NCI-H1092 treated with DMSO at 0.1 percent for 48 hours (cell line): Measurements from ENCODE around the gene SMCO4.
"Not testable (repeated sequence)": the region's sequence is repeated elsewhere in the genome, so short reads cannot be mapped to it uniquely, and the experiment has no call there.

Source experiments
- DNase-seq: peaks from one replicate; lab custom pipeline; 2025; lab: John Stamatoyannopoulos, UW

Gene SMCO4, protein sequence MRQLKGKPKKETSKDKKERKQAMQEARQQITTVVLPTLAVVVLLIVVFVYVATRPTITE

DNA sequence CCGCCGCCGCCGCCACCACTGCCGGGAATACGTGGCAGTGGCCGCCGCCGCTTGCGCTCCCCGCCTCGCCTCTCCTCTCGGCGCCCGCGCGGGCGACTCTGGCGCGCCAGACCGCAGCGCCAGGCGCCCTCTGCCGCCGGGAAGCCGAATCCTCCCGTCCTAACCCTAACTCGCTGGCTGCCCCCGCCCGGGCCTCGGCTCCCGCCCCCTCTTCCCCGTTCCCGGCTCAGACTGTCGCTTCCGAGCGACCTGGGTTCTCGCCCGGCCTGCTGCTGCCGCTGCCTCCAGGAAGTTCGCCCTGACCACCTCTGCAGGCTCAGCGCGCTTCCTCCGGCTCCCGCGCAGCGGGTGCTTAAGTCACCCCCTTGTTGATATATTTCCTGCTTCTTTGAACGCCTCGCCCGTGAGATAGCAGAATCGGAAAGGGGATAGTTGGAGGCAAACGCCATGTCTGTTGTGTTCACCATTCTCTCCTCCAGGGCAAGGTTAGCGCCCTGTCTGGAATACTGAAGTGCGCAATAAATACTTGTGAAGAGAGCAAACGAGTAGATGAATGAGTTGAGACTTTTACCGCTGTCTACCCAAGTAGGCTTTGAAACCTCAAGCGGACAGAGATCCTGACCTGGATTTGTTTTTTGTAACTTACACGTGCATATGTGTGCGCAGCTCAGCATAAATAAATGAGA, at the start of gene SMCO4:
Gene SMCO4 (minus strand): TSS at position 100 of the 686 bp plus-strand sequence. CDS start 64,202 bp downstream, outside the sequence.
- peak; percentile 93 for DNase-seq

DNA sequence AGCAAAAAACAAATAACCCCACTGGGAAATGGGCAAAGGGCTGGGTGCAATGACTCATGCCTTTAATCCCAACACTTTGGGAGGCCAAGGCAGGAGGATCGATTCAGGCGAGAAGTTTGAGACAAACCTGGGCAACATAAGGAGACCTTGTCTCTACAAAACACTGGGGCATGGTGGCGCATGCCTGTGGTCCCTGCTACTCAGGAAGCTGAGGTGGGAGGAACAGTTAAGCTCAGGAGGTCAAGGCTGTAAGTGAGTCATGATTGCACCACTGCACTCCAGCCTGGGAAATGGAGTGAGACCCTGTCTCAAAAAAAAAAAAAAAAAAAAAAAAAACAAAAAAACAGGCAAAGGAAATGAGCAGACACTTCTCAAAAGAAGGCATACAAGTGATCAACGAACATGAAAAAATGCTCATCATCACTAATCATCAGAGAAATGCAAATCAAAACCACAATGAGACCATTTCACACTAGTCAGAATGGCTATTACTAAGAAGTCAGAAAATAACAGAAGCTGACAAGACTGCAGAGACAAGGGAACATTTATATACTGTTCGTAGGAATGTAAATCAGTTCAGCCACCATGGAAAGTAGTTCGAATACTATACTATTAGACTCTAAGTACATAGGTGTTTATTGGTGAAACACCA, 48.2 kb upstream of the SMCO4 start:
- no peak for DNase-seq

DNA sequence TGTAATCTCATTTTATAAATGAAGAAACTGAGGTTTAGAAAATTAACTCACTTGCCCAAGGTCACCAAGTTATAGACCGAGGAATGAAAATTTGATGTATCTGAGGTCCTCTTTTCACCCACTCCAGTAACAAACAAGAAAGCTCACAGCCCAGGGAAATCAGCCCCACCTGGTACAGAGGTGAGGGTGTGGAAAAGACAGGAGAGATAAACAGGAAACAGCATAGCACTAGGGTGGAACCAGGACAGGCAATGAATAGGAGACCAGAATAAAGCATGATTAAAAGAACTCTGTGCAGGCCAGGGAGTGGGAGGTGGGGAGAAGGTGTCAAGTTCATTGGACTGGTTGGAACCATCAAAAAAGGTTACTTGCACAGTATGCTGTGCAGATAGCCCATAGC, 46.2 kb upstream of the SMCO4 start:
- DNase-seq: no peak

DNA sequence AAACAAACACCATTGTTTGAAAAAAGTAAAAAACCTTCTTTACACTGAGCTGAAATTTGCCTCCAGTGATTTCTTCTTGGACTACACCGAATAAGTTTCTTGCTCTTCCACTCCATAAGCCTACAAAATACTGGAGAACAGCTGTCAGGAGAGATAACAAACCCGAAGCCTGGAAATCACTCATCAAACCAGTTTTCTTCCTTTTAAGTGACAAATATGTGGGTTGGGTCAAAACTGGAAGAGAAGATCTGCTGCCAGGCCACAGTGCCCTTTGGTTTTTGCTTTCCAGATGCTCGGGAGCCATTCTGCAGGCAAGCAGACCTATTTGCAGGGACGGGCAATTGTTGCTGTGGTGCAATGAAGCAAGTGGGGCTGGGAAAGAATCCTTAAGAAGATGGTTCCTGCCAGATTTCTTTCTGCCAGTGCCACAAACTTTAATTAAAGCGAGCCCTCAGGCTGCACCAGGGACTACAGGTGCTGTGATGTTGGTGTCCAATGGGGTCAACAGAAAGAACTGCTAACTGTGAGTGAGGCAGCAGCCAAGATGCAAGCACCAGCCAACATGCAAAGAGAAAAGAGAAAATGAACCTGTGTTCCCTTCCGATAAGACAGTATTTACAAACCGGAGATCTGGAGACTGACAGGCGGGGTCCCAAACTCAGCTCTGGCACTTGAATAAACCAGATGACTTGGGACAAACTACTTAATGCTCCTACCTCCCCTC, 44.8 kb upstream of the SMCO4 start:
- no peak for DNase-seq

DNA sequence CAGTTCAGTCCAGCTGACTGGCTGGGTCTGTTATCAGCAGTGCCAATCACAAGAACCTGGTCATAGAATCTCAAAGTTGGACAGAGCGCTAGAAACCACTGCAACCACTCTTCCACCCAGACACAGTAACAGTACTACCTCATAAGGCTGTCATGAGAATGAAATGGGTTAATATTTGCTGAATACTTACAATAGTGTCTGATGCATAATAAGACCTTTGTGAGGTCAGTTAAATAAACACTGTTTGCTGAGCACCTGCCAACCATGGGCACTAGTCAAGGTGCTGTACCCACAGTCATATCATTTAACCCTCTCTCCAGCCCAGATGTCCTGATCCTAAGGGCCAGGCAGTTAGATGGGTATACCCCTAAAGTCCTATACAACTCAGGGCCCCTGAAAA, 44.2 kb upstream of the SMCO4 start:
- DNase-seq: peak; percentile 66

DNA sequence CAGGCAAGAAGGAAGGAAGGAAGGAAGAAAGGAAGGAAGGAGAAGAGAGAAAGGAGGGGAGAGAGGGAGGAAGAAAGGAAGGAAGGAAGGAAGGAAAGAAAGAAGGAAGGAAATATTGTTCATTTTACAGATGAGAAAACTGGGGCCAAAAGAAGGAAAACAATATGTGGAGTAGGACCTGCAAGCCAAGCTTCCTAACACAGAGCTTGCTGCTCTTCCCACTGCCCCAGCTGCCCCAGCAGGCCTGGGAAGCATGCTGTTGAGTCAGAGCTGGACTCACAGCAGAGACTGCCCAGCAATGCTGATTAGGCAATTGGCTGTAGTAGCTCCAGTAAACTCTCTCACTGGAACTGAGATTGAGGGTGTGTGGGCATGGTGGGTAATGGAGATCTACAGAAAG, 42.6 kb upstream of the SMCO4 start:
- DNase-seq: no peak

DNA sequence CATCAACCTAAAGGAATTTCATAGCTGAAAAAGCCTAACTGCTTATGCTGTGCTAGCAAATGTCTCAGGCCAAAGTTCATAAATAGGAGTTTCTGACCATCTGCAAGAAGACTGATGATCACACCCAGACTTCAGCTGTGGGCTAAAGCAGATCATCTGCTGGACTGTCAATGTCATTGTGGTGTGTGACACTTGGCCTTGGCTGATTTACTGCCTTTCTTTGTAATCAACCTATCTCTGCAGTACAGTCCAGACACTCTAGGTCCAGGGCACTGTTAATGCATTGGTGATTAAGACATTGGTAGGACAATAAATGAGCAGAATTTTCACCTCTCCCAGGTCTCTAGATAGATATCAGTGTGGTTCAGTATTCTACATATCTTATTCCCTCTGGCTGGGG, 40.3 kb upstream of the SMCO4 start:
- DNase-seq: no peak

DNA sequence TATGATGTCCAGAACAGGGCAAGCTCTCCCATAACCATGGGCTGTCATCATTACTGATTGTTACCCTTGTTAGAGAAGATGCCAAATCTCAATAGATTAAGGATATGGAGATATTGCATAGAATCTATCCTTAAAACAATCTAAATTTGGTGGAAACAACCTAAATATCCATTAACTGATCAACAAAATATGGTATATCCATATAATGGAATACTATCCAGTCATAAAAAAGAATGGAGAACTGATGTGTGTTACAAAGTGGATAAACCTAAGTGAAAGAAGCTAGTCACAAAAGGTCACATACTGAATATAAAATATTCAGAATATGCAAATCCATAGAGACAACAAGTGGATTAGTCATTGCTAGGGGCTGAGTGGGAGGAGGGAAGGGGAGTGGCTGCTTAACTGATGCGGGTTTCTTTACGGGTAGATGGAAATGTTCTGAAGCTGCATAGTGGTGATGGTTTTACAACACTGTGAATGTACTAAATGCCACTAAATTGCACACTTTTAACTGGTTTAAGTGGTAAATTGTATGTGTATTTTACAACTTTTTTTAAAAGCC, 36.1 kb upstream of the SMCO4 start:
- no peak for DNase-seq

DNA sequence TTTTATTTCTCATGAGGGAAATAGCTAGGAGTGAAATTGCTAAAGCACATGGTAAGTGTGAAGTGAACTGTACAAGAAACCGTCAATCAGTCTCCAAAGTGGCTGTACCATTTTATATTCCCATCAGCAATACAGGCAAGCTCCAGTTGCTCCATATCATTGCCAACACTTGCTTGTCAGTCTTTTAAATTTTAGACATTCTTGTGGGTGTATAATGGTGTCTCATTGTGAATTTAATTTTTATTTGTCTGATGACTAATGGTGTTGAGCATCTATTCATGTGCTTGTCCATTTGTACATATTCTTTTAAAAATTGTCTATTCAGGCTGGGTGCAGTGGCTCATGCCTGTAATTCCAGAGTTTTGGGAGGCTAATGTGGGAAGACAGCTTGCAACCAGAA, 34.1 kb upstream of the SMCO4 start:
- no peak for DNase-seq

DNA sequence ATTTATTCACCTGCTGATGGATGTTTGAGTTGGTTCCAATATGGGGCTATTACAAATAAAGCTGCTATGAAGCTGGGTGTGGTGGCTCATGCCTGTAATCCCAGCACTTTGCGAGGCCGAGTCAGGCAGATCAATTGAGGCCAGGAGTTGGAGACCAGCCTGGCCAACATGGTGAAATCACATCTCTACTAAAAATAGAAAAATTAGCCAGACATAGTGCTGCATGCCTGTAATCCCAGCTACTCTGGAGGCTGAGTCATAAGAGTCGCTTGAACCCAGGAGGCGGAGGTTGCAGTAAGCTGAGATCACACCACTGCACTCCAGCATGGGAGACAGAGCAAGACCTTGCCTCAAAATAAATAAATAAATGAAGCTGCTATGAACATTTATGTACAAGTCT, 33.7 kb upstream of the SMCO4 start:
- DNase-seq: not testable (repeated sequence)

DNA sequence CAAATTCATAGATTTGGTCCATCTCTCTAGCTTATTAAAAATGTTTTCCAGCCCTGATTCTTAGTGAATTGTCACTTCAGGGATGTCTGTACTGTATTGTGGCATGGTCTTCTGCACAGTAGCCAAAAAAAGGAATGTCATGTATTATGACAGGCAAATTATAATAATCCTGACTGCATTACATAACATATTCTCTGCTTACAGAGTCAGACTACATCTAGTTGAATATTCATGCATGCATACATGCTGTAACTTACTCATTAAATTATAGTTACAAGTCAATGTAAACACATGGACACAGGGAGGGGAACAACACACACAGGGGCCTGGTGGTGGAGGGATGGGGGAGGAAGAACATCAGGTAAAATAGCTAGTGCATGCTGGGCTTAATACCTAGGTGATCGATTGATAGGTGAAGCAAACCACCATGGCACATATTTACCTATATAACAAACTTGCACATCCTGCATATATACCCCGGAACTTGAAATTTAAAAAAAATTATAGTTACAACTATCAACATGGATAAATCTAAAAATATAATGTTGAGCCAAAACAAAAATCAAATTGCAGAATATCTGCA, 31.5 kb upstream of the SMCO4 start:
- no peak for DNase-seq

DNA sequence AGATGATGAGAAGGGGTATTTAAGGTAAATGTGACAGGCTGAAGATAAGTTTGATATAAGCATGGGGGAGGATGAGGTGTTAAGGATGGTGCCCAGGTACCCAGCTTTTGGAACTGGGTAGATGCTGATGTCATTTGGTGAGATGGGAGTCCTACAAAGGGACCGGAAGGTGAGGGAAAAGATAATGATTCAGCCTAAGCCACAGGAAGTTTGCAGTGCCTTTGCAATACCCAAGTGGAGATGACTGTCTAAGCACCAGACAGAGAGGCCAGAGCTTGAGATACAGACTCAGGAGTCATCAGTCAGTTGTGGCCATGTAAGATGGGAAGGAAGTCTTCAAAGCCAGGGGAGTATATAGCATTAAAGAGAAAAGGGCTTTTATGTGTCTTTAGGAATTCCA, 30.0 kb upstream of the SMCO4 start:
- DNase-seq: no peak

DNA sequence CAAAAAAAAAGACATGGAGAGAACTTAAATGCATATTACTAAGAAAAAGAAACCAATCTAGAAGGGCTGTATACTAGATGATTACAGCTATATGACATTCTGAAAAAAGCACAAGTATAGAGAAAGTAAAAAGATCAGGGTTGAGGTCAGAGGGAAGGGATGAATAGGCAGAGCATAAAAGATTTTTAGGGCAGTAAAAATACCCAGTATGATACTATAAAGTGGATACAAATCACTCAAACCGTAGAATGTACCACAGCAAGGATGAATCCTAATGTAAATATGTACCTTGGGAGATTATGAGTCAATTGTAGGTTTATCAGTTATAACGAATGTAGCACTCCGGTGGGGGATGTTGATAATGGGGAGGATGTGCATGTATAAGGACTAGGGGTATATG, 29.4 kb upstream of the SMCO4 start:
- no peak for DNase-seq

DNA sequence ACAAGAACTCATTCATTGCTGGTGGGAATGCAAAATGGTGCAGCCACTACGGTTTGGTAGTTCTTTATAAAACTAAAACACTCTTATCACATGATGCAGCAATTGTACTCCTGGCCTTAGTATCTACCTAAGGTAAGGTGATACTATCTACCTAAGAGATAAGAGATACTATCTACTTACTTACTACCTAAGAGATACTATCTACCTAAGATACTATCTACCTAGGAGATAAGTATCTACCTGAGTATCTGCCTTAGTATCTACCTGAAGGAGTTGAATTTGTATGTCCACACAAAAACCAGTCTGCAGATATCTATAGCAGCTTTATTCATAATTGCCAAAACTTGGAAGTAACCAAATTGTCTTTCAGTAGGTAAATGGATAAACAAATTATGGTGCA, 29.0 kb upstream of the SMCO4 start:
- no peak for DNase-seq

DNA sequence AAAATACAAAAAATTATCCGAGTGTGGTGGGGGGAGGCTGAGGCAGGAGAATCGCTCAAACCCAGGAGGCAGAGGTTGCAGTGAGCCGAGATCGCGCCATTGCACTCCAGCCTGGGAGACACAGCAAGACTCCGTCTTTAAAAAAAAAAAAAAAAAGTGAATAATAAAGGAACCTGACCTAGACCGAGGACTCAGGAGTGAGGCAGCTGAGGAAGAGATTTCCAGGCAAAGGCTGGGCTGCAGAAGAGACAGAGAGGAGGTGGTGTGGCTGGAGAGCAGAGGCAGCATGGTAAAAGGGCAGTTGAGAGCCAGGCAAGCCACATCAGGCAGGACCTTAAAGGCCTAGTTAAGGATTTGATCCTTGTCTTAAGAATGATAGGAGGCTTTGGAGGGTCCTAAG, 28.4 kb upstream of the SMCO4 start:
- no peak for DNase-seq

DNA sequence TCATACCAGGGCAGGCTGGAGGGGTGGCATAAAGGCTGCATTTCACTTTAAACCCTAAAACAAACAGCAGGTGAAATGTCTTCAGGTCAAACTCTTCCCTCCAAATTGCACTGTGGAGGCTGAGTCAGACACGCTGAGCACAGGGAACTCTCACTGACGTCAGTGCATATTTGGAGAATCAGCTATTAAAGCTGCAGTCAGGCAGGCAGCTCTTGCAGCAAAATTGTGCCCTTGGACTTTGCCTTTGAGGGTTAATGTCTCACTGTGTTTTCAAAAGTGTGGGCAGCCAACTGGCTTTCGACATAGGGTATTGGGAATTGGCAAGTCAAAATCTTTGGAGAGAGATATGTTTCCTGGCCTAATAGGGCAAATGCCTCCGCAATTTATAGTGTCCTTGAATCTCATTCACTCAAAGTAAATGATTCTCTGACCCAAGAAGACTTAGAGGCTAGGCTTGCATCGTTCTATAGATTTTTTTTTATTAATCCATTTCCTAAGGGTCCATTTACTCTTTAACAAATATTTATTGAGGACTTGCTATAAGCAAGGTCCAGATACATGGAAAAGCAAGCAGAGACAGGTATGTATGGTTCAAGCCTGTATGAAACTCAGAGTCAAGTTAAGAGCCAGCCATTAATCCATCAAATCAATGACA, 27.7 kb upstream of the SMCO4 start:
- DNase-seq: no peak

DNA sequence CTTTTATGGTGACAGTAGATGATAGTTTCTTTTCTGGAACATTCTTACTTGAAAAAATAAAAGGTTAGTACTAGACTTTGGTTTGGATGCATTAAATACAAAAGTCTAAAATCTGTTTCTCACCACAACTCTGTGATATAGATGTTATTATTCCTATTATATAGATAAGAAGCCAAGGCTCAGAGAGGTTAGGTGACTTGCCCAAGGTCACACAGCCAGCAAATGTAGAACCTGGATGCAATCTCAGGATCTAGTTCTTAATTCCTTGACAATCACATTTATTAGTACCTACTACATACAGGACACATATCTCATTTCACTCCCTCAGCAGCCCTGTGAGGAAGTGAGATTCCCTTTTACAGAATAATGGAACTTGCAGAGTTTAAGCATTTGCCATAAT, 26.3 kb upstream of the SMCO4 start:
- DNase-seq: no peak

DNA sequence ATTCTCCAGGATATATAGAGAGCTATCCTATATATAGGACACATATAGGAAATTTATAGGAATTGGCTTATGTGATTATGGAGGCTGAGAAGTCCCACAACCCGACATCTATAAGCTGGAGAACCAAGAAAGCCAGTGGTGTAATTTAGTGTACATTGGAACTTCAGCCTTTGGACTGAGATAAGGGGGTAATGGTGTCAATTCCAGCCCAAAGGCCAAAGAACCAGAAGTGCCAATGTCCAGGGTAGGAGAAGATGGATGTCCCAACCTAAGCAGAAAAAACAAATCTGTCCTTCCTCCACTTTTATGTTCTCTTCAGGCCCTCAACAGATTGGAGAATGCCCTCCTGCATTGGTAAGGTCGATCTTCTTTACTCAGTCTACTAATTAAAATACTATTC, 25.5 kb upstream of the SMCO4 start:
- no peak for DNase-seq

DNA sequence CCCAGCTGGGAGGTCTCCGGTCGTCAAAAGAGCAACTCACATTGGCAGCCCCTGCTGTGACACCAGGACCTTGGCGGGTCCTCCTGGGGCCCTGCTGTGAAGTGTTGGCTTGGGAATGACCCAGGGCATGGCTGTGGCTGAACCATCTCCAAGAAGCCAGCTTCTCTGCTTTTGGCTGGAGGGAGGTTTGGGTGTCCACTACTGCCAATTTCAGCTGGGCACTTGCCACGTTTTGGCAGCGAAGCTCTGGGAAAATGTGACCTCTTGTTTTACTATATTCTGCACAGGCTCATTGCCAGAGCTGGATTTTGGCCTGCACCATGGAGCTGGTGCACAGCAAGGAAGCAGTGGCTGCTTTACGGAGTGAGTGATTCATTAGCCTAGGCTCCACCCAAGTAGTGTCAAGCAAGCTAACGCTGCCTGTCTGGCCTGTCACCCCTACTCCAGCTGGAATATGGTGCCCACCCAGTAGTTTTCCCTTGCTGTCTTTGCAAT, 24.3 kb upstream of the SMCO4 start:
- DNase-seq: peak; percentile 18

DNA sequence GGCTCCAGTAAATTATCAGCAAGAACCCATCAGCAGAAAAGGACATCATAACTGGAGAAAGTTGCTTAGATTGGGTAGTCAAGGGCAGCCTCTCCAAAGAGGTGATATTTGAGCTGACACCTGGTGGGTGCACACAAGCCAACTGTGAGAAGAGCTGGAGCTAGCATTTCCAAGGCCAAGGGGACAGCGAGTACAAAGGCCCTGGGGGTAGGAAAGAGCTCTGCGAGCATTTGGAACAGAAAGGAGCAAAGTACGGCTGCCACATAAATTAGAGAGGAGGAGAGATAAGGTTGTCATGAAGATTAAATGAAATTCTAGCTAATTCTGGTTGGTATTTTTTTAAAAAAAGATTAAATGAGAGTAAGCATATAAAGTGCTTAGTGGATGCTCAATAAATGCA, 21.7 kb upstream of the SMCO4 start:
- no peak for DNase-seq

DNA sequence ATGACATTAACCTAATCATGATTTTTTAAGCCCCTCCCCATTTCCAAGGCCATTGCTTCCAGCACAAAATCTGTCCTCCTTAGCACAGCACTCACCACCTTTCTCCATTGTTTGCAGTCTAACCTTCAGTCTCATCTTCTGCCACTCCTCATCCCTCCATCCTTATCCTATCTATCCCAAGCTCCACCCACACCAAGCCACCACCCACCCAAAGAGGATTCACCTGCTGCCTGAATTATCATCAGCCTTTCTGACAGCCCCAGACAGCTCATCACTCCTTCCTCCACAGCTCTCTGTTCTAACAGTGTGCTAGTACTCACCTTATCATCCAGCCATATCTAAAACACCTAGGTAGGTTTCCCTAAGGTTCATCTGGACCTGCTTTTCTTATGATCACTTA, 20.7 kb upstream of the SMCO4 start:
- no peak for DNase-seq
